GM12874 (cell line): Measurements from ENCODE around the gene ITGB8.

Experiments
- CTCF ChIP-seq: IDR thresholded peaks from 2 replicates; pipeline ENCODE4 v1.5.1; 2011; ENCODE audit warnings: low read depth, mild to moderate bottlenecking, control low read depth, low read length, moderate library complexity; ENCODE audit not compliant: insufficient read depth

Gene ITGB8

GRCh38 chr7:20328692-20329091, 2.0 kb upstream of the ITGB8 start:
- TF ChIP-seq CTCF, result no peak

- TF ChIP-seq CTCF, result no peak
Observed at GRCh38 chr7:20329389-20330238, 1.1 kb upstream of the ITGB8 start.

- no peak for TF ChIP-seq CTCF
Observed at GRCh38 chr7:20330928-20331909, 519 bp downstream of the ITGB8 start.

GRCh38 chr7:20331910-20332813, 1.5 kb downstream of the ITGB8 start:
- TF ChIP-seq CTCF, result no peak

GRCh38 chr7:20338285-20338684, 7.6 kb downstream of the ITGB8 start:
- no peak for TF ChIP-seq CTCF

GRCh38 chr7:20340839-20341238, 10.1 kb downstream of the ITGB8 start:
- TF ChIP-seq CTCF, result no peak

GRCh38 chr7:20343205-20343604, 12.5 kb downstream of the ITGB8 start:
- TF ChIP-seq CTCF, result no peak
